Neural progenitor cell (in vitro differentiated cells): Measurements from ENCODE around the gene PRKCE. TPM values are rescaled to one million over a fixed set of nuclear protein-coding genes. Genes with fewer than 3 reads are reported as not detected.

Source experiments
- DNase-seq: peaks from one replicate; pipeline ENCODE4 v3.0.0-alpha.2; 2016; ENCODE audit warnings: low spot score
- H2AFZ ChIP-seq: fragments of 200-600 bp; sonication (generic); replicated peaks from 2 replicates; pipeline ENCODE4 v1.6.1; 2016; ENCODE audit warnings: antibody characterized with exemption
- H3F3A ChIP-seq: fragments of 200-600 bp; sonication (generic); 2 replicates; pipeline ENCODE4 v1.6.1; 2016; ENCODE audit warnings: antibody characterized with exemption, low read depth
- H3K27ac ChIP-seq: fragments of 200-600 bp; sonication (generic); 2 replicates; pipeline ENCODE4 v1.5.1; 2016; ENCODE audit warnings: mild to moderate bottlenecking
- H3K27me3 ChIP-seq: fragments of 200-600 bp; sonication (generic); 2 replicates; pipeline ENCODE4 v1.6.1; 2016; ENCODE audit warnings: mild to moderate bottlenecking, moderate library complexity
- H3K36me3 ChIP-seq: fragments of 200-600 bp; sonication (generic); 2 replicates; pipeline ENCODE4 v1.5.1; 2016
- H3K4me1 ChIP-seq: fragments of 200-600 bp; sonication (generic); 2 replicates; pipeline ENCODE4 v1.6.1; 2016; ENCODE audit warnings: mixed run types
- H3K4me2 ChIP-seq: fragments of 200-600 bp; sonication (generic); 2 replicates; pipeline ENCODE4 v1.6.1; 2016
- H3K4me3 ChIP-seq: fragments of 200-600 bp; sonication (generic); 2 replicates; pipeline ENCODE4 v1.5.1; 2016
- H3K79me2 ChIP-seq: fragments of 200-600 bp; sonication (generic); 2 replicates; pipeline ENCODE4 v1.6.1; 2016; ENCODE audit warnings: low read depth
- H3K9ac ChIP-seq: fragments of 200-600 bp; sonication (generic); 2 replicates; pipeline ENCODE4 v1.6.1; 2016
- H3K9me3 ChIP-seq: fragments of 200-600 bp; sonication (generic); 2 replicates; pipeline ENCODE4 v1.5.1; 2016; ENCODE audit warnings: low read depth
- H4K20me1 ChIP-seq: fragments of 200-600 bp; sonication (generic); 2 replicates; pipeline ENCODE4 v1.6.1; 2016; ENCODE audit warnings: low read depth
- H3K27ac Mint-ChIP-seq: 3 replicates; pipeline ENCODE4 v1.8.0; 2021; ENCODE audit warnings: mixed read lengths
- H3K27me3 Mint-ChIP-seq: 2 replicates; pipeline ENCODE4 v1.8.0; 2022; ENCODE audit warnings: low read depth, mild to moderate bottlenecking, inconsistent platforms, moderate library complexity, mixed read lengths; ENCODE audit not compliant: insufficient read depth
- H3K36me3 Mint-ChIP-seq: 3 replicates; pipeline ENCODE4 v1.8.0; 2021; ENCODE audit warnings: mixed read lengths
- H3K4me1 Mint-ChIP-seq: 3 replicates; pipeline ENCODE4 v1.8.0; 2021; ENCODE audit warnings: mixed read lengths
- H3K4me3 Mint-ChIP-seq: 3 replicates; pipeline ENCODE4 v1.8.0; 2021; ENCODE audit warnings: mild to moderate bottlenecking, moderate library complexity, mixed read lengths
- H3K9me3 Mint-ChIP-seq: 3 replicates; pipeline ENCODE4 v1.8.0; 2020; ENCODE audit warnings: mixed read lengths
- EZH2 ChIP-seq: fragments of 200-600 bp; sonication (generic); IDR thresholded peaks from 2 replicates; pipeline ENCODE4 v1.6.1; 2017; ENCODE audit warnings: antibody characterized with exemption, mild to moderate bottlenecking, moderate library complexity
- EZH2phosphoT487 ChIP-seq: fragments of 200-600 bp; sonication (generic); IDR thresholded peaks from 2 replicates; pipeline ENCODE4 v1.6.1; 2017; ENCODE audit warnings: antibody characterized with exemption
- total RNA-seq: library from RNA; depleted of rRNA; stranded (reverse); fragments of >200 nt; gene quantifications from 2 replicates; pipeline ENCODE4 v1.2.3, GENCODE V29; 2015; ENCODE audit warnings: low replicate concordance
- TF ChIP-seq, protein P1 (sequence below): fragments of 200-600 bp; sonication (generic); IDR thresholded peaks from 2 replicates; pipeline ENCODE4 v1.5.1; 2017; ENCODE audit warnings: antibody characterized with exemption, mild to moderate bottlenecking

The PRKCE gene
- total RNA-seq, 1 donor from 2014 or later: 4.1 TPM

DNA sequence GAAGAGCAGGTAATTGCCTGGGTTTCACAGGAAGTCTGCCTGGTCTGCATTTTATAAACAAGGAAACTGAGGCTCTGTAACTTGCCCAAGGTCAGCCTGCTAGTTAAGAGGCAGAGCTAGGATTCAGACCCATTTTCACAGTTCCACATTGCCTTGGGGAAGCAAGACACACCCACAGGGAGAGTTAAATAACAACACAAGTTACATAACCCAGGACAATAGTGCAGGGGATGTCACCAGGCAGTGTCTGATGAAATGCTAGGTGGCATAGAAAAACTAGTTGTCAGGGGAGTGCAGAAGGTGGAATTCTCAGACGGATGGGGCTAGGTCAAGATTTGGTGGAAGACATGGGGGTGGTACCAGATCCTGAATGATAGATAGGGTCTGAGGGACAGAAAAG, 69.7 kb downstream of the PRKCE start:
- no peaks in the 10 kb centered on the region for H3K9me3 ChIP-seq
- Mint-ChIP-seq H3K4me1 (peaks cover 16% of the 10 kb centered on the region), H3K27ac (no peak overlapping the region), H3K4me3 (no peak overlapping the region), H3K9me3 (no peaks in the 10 kb centered on the region), H3K27me3 (peaks cover 2% of the 10 kb centered on the region), H3K36me3 (no peaks in the 10 kb centered on the region)
- TF ChIP-seq EZH2phosphoT487 (no peak), EZH2 (no peak)
- TF ChIP-seq, protein P1, sequence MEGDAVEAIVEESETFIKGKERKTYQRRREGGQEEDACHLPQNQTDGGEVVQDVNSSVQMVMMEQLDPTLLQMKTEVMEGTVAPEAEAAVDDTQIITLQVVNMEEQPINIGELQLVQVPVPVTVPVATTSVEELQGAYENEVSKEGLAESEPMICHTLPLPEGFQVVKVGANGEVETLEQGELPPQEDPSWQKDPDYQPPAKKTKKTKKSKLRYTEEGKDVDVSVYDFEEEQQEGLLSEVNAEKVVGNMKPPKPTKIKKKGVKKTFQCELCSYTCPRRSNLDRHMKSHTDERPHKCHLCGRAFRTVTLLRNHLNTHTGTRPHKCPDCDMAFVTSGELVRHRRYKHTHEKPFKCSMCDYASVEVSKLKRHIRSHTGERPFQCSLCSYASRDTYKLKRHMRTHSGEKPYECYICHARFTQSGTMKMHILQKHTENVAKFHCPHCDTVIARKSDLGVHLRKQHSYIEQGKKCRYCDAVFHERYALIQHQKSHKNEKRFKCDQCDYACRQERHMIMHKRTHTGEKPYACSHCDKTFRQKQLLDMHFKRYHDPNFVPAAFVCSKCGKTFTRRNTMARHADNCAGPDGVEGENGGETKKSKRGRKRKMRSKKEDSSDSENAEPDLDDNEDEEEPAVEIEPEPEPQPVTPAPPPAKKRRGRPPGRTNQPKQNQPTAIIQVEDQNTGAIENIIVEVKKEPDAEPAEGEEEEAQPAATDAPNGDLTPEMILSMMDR: no peak
- no peak for DNase-seq
- H3K36me3 ChIP-seq: no peaks in the 10 kb centered on the region
- no peaks in the 10 kb centered on the region for H3K79me2 ChIP-seq
- no peak overlapping the region for H3K4me3 ChIP-seq
- H3K4me1 ChIP-seq: no peaks in the 10 kb centered on the region
- H3K4me2 ChIP-seq: no peak overlapping the region
- H3K9ac ChIP-seq: no peak overlapping the region
- no peaks in the 10 kb centered on the region for H4K20me1 ChIP-seq
- no peaks in the 10 kb centered on the region for H3F3A ChIP-seq
- no peak overlapping the region for H2AFZ ChIP-seq
- no peak overlapping the region for H3K27ac ChIP-seq
- H3K27me3 ChIP-seq: no peaks in the 10 kb centered on the region

DNA sequence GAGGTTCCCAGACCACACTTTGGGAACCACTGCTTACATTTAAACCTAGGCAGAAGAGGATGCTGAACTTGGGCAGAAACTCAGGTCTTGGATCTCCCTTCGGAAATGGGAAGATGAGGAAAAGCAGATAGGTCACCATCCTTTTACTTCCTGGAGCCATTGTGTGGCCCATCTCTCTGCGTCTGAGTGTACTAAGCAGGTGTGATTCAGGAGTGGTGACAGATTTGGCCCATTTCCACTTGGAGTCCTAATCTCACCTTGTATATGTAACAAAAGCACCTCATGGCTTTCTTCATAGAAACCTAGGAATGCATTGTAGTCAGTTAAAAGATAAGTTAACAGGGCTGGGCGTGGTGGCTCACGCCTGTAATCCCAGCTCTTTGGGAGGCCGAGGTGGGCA, 71.0 kb downstream of the PRKCE start:
- Mint-ChIP-seq H3K27ac (no peak overlapping the region), H3K27me3 (peaks cover 2% of the 10 kb centered on the region), H3K4me3 (no peak overlapping the region), H3K36me3 (no peaks in the 10 kb centered on the region), H3K9me3 (no peaks in the 10 kb centered on the region), H3K4me1 (peaks cover 16% of the 10 kb centered on the region)
- H3K79me2 ChIP-seq: no peaks in the 10 kb centered on the region
- H3K27ac ChIP-seq: no peak overlapping the region
- H3K4me3 ChIP-seq: no peak overlapping the region
- H3K9ac ChIP-seq: no peak overlapping the region
- no peak overlapping the region for H3K4me2 ChIP-seq
- no peaks in the 10 kb centered on the region for H3F3A ChIP-seq
- no peak for TF ChIP-seq EZH2
- TF ChIP-seq EZH2phosphoT487: no peak
- TF ChIP-seq, protein P1: no peak
- H2AFZ ChIP-seq: no peak overlapping the region
- no peaks in the 10 kb centered on the region for H4K20me1 ChIP-seq
- H3K27me3 ChIP-seq: no peaks in the 10 kb centered on the region
- H3K9me3 ChIP-seq: no peaks in the 10 kb centered on the region
- H3K36me3 ChIP-seq: no peaks in the 10 kb centered on the region
- H3K4me1 ChIP-seq: no peaks in the 10 kb centered on the region
- no peak for DNase-seq

DNA sequence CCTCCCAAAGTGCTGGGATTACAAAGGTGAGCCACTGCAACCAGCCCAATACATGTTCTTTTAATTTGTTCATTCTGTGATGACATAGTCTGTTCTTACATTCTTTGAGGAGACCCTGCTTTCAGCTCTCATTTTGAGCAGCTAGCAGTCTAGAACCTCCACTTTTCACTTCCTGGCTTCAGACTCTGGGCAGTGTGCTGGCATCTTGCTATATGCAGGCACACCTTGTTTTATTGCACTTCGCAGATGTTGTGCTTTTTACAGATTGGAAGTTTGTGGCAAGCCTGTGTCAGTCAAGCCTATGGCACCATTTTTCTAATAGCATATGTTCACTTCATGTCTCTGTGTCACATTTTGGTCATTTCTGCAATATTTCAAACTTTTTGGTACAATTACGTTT, 72.4 kb downstream of the PRKCE start:
- Histone ChIP-seq H3K79me2 (no peaks in the 10 kb centered on the region), H3K4me2 (no peak overlapping the region), H3K4me1 (no peaks in the 10 kb centered on the region), H3K4me3 (no peak overlapping the region), H4K20me1 (no peaks in the 10 kb centered on the region), H2AFZ (no peak overlapping the region), H3K9me3 (no peaks in the 10 kb centered on the region), H3K36me3 (no peaks in the 10 kb centered on the region), H3F3A (no peaks in the 10 kb centered on the region), H3K27me3 (no peaks in the 10 kb centered on the region), H3K9ac (no peak overlapping the region), H3K27ac (no peak overlapping the region)
- no peak for DNase-seq
- H3K4me1 Mint-ChIP-seq: peaks cover 16% of the 10 kb centered on the region
- no peak for TF ChIP-seq EZH2phosphoT487
- no peak for TF ChIP-seq EZH2
- TF ChIP-seq, protein P1: no peak
- no peaks in the 10 kb centered on the region for H3K36me3 Mint-ChIP-seq
- peaks cover 2% of the 10 kb centered on the region for H3K27me3 Mint-ChIP-seq
- H3K4me3 Mint-ChIP-seq: no peak overlapping the region
- no peaks in the 10 kb centered on the region for H3K9me3 Mint-ChIP-seq
- no peak overlapping the region for H3K27ac Mint-ChIP-seq

DNA sequence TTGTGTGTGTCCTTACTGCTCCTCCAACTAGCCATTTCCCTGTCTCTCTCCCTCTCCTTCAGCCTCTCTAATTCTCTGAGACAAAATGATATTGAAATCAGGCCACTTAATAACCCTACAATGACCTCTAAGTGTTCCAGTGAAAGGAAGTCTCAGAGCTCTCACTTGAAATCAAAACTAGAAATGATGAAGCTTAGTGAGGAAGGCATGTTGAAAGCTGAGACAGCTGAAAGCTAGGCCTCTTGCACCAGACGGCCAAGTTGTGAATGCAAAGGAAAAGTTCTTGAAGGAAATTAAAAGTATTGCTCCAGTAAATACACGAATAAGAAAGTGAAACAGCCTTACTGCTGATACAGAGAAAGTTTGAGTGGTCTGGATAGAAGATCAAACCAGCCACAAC, 72.9 kb downstream of the PRKCE start:
- no peaks in the 10 kb centered on the region for H3K9me3 ChIP-seq
- no peaks in the 10 kb centered on the region for H3K36me3 ChIP-seq
- Mint-ChIP-seq H3K36me3 (no peaks in the 10 kb centered on the region), H3K4me1 (peaks cover 16% of the 10 kb centered on the region), H3K27me3 (peaks cover 2% of the 10 kb centered on the region), H3K9me3 (no peaks in the 10 kb centered on the region), H3K4me3 (no peak overlapping the region), H3K27ac (no peak overlapping the region)
- H3F3A ChIP-seq: no peaks in the 10 kb centered on the region
- TF ChIP-seq EZH2phosphoT487: no peak
- TF ChIP-seq, protein P1: no peak
- TF ChIP-seq EZH2: no peak
- no peak overlapping the region for H3K4me3 ChIP-seq
- H3K27ac ChIP-seq: no peak overlapping the region
- H3K27me3 ChIP-seq: no peaks in the 10 kb centered on the region
- no peaks in the 10 kb centered on the region for H3K4me1 ChIP-seq
- no peaks in the 10 kb centered on the region for H4K20me1 ChIP-seq
- H3K9ac ChIP-seq: no peak overlapping the region
- H3K79me2 ChIP-seq: no peaks in the 10 kb centered on the region
- no peak for DNase-seq
- H3K4me2 ChIP-seq: no peak overlapping the region
- H2AFZ ChIP-seq: no peak overlapping the region
